SU-DHL-6 (cell line): Measurements from ENCODE around the gene UROC1.

Experiments
- H2AFZ ChIP-seq: fragments of 200-600 bp; sonication (generic); 2 replicates; pipeline ENCODE4 v1.6.1; 2014; ENCODE audit warnings: low read depth, mild to moderate bottlenecking, moderate library complexity, mixed read lengths, antibody characterized with exemption, low read length; ENCODE audit not compliant: severe bottlenecking
- H3F3A ChIP-seq: fragments of 200-600 bp; shearing (Covaris generic); 2 replicates; pipeline ENCODE4 v1.6.0; 2016; ENCODE audit warnings: antibody characterized with exemption, mild to moderate bottlenecking; ENCODE audit not compliant: insufficient read depth
- H3K27ac ChIP-seq: fragments of 200-600 bp; sonication (generic); 2 replicates; pipeline ENCODE4 v1.5.1; 2016; ENCODE audit warnings: low read depth, mild to moderate bottlenecking, low read length, moderate library complexity, mixed read lengths
- H3K27me3 ChIP-seq: fragments of 200-600 bp; sonication (generic), shearing (Covaris generic); 2 replicates; pipeline ENCODE4 v1.6.0; 2014; ENCODE audit warnings: mild to moderate bottlenecking, low read length
- H3K36me3 ChIP-seq: fragments of 200-600 bp; sonication (generic); 2 replicates; pipeline ENCODE4 v1.6.1; 2014; ENCODE audit warnings: mild to moderate bottlenecking, low read length, mixed read lengths
- H3K4me2 ChIP-seq: fragments of 300-600, 200-600 bp; shearing (Covaris generic), sonication (generic); 2 replicates; pipeline ENCODE4 v1.6.0; 2014; ENCODE audit warnings: low read length, low read depth, mild to moderate bottlenecking; ENCODE audit not compliant: poor library complexity, severe bottlenecking
- H3K4me3 ChIP-seq: fragments of 200-600 bp; sonication (generic); 2 replicates; pipeline ENCODE4 v1.5.1; 2014; ENCODE audit warnings: antibody characterized with exemption, low read length, mild to moderate bottlenecking, mixed read lengths; ENCODE audit not compliant: insufficient read depth, poor library complexity, severe bottlenecking
- H3K79me2 ChIP-seq: fragments of 200-600 bp; sonication (generic); 2 replicates; pipeline ENCODE4 v1.6.1; 2014; ENCODE audit warnings: mild to moderate bottlenecking, low read length, moderate library complexity; ENCODE audit not compliant: insufficient read depth
- H3K9ac ChIP-seq: fragments of 200-600 bp; sonication (generic); 2 replicates; pipeline ENCODE4 v1.7.0; 2014; ENCODE audit warnings: mild to moderate bottlenecking, low read length
- H3K9me2 ChIP-seq: fragments of 200-600 bp; sonication (generic); replicated peaks from 2 replicates; pipeline ENCODE4 v1.6.1; 2014; ENCODE audit warnings: low read length; ENCODE audit not compliant: insufficient read depth
- H3K9me3 ChIP-seq: fragments of 200-600 bp; sonication (generic); 2 replicates; pipeline ENCODE4 v1.6.1; 2014; ENCODE audit warnings: low read length, mixed read lengths; ENCODE audit not compliant: insufficient read depth
- H4K20me1 ChIP-seq: fragments of 200-600 bp; sonication (generic); 2 replicates; pipeline ENCODE4 v1.6.1; 2014; ENCODE audit warnings: low read depth, mild to moderate bottlenecking, antibody characterized with exemption, low read length, moderate library complexity, mixed read lengths
- EZH2phosphoT487 ChIP-seq: fragments of 200-600 bp; sonication (generic), shearing (Covaris generic); conservative IDR thresholded peaks from 2 replicates; pipeline ENCODE4 v1.6.1; 2018; ENCODE audit warnings: mild to moderate bottlenecking, antibody characterized with exemption, low read length, moderate library complexity, mixed read lengths
- TF ChIP-seq, protein P1 (sequence below): fragments of 200-600 bp; sonication (generic); IDR thresholded peaks from one replicate; pipeline ENCODE4 v1.5.1; 2017; ENCODE audit warnings: antibody characterized with exemption, mild to moderate bottlenecking, low read length, moderate library complexity; ENCODE audit not compliant: insufficient read depth, poor library complexity, severe bottlenecking

UROC1 gene

DNA sequence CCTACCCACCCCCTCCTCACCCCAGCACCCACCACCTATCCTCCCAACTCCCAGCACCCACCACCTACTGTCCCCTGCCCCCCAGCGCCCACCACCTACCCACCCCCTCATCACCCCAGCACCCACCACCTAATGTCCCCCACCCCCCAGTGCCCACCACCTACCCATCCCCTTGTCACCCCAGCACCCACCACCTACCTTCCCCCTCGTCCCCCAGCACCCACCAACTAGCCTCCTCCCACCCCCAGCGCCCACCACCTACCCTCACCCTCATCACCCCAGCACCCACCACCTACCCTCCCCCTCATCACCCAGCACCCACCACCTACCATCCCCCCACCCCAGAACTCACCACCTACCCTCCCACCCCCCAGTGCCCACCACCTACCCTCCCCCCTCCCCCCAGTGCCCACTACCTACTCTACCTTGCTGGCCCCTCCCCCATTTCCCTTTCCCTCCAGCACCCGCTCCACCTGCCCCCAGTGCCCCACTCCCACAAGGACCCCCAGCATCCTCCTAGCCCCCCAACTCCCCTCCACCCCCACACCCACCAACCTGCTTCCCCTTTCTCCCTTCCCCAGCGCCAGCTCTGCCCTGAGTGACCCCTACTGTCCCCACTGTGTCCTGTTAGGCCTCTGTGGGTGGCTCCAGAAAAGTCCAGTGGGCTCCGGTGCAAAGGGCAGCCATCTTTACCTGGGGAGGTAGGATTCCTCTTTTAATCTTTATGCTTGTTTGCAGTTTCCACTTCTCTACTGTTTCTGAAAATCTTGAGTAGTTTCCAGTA is 1.2 kb downstream of the UROC1 start:
- H3K27me3 ChIP-seq = no peaks in the 10 kb centered on the region
- no peak overlapping the region for H2AFZ ChIP-seq
- H4K20me1 ChIP-seq = no peaks in the 10 kb centered on the region
- no peak overlapping the region for H3K9ac ChIP-seq
- no peaks in the 10 kb centered on the region for H3F3A ChIP-seq
- no peaks in the 10 kb centered on the region for H3K79me2 ChIP-seq
- H3K4me2 ChIP-seq = no peak overlapping the region
- TF ChIP-seq, protein P1, sequence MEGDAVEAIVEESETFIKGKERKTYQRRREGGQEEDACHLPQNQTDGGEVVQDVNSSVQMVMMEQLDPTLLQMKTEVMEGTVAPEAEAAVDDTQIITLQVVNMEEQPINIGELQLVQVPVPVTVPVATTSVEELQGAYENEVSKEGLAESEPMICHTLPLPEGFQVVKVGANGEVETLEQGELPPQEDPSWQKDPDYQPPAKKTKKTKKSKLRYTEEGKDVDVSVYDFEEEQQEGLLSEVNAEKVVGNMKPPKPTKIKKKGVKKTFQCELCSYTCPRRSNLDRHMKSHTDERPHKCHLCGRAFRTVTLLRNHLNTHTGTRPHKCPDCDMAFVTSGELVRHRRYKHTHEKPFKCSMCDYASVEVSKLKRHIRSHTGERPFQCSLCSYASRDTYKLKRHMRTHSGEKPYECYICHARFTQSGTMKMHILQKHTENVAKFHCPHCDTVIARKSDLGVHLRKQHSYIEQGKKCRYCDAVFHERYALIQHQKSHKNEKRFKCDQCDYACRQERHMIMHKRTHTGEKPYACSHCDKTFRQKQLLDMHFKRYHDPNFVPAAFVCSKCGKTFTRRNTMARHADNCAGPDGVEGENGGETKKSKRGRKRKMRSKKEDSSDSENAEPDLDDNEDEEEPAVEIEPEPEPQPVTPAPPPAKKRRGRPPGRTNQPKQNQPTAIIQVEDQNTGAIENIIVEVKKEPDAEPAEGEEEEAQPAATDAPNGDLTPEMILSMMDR = no peak
- no peak for TF ChIP-seq EZH2phosphoT487
- H3K4me3 ChIP-seq = no peak overlapping the region
- no peaks in the 10 kb centered on the region for H3K9me2 ChIP-seq
- no peak overlapping the region for H3K27ac ChIP-seq
- H3K9me3 ChIP-seq = no peaks in the 10 kb centered on the region
- H3K36me3 ChIP-seq = no peaks in the 10 kb centered on the region

DNA sequence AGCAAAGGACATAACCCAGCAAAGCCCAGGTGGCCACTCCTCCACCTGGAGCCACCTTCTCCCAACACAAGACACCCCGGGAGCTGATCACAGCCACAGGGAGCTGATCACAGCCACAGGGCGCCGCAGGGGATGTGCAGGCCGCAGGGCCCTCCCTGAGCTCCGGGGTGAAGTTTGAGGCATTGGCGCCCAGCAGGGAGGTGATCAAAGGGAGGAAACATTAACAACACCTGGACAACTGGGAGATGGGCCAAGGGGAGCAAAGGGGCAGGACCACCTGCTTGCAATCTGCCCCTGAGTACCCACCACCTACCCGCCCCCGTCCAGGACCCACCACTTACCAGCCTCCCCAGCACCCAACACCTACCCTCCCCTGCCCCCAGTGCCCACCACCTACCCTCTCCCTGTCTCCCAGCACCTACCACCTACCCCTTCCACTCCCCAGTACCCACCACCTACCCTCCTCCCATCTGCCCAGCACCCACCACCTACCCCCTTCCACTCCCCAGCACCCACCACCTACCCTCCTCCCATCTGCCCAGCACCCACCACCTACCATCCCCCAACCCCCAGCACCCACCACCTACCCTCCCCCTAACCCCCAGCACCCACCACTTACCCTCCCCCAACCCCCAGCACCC is 2.4 kb downstream of the UROC1 start:
- Histone ChIP-seq H3K36me3 (no peaks in the 10 kb centered on the region), H2AFZ (no peak overlapping the region), H3K27me3 (no peaks in the 10 kb centered on the region), H3K4me3 (no peak overlapping the region), H3K9me3 (no peaks in the 10 kb centered on the region), H3F3A (no peaks in the 10 kb centered on the region), H3K4me2 (no peak overlapping the region), H3K9ac (no peak overlapping the region), H3K9me2 (no peaks in the 10 kb centered on the region), H4K20me1 (no peaks in the 10 kb centered on the region), H3K79me2 (no peaks in the 10 kb centered on the region), H3K27ac (no peak overlapping the region)
- no peak for TF ChIP-seq EZH2phosphoT487
- TF ChIP-seq, protein P1 = no peak

DNA sequence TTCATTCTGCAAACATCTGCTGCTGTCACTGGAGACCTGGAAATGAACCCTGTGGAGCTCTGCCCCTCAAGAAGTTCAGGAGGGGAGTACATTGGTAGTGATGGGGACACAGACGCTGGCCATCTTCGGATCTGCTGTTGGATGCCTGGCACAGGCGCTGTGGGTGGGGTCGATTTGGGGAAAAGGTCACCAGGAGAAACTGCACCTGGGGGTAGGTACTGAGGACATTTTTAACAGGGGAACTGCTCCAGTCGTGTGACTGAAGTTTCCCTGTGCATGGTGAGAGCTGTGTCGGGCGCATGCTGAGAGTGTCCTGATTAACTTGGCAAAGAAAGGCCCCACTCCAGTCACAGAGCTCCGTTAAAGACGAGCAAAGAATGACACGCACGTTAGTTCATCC is 3.4 kb downstream of the UROC1 start:
- TF ChIP-seq, protein P1 = no peak
- TF ChIP-seq EZH2phosphoT487 = no peak
- H3F3A ChIP-seq = no peaks in the 10 kb centered on the region
- no peaks in the 10 kb centered on the region for H3K27me3 ChIP-seq

More for the DNA sequence above, 3.4 kb downstream of the UROC1 start:
- no peak overlapping the region for H3K27ac ChIP-seq
- no peaks in the 10 kb centered on the region for H3K36me3 ChIP-seq
- H3K9ac ChIP-seq = no peak overlapping the region
- no peaks in the 10 kb centered on the region for H3K79me2 ChIP-seq
- H2AFZ ChIP-seq = no peak overlapping the region
- H4K20me1 ChIP-seq = no peaks in the 10 kb centered on the region
- H3K9me3 ChIP-seq = no peaks in the 10 kb centered on the region
- H3K4me3 ChIP-seq = no peak overlapping the region
- no peaks in the 10 kb centered on the region for H3K9me2 ChIP-seq
- H3K4me2 ChIP-seq = no peak overlapping the region
